Muscle layer of colon (tissue), 2 donors: ENCODE results near the gene METTL23.
A peak's percentile ranks its signal among the peaks of the same experiment; 100 is the strongest.

Experiments
- H3K27ac ChIP-seq: one replicate; pipeline ENCODE4 v1.7.0; 2013; ENCODE audit warnings: low read depth, mild to moderate bottlenecking, low read length, moderate library complexity
- H3K27me3 ChIP-seq, 2 donors: one replicate each; pipeline ENCODE4 v1.7.0; 2013; ENCODE audit warnings: low read length in 2 of 2, mild to moderate bottlenecking in 2 of 2; ENCODE audit not compliant: insufficient read depth in 2 of 2, control insufficient read depth in 1 of 2
- H3K36me3 ChIP-seq: one replicate; pipeline ENCODE4 v1.7.0; 2013; ENCODE audit warnings: mild to moderate bottlenecking, low read length; ENCODE audit not compliant: insufficient read depth
- H3K4me1 ChIP-seq: one replicate; pipeline ENCODE4 v1.7.0; 2013; ENCODE audit warnings: mild to moderate bottlenecking, low read length; ENCODE audit not compliant: insufficient read depth
- H3K4me3 ChIP-seq, 2 donors: one replicate each; pipeline ENCODE4 v1.7.0; 2013; ENCODE audit warnings: low read length in 2 of 2, low read depth in 1 of 2, mild to moderate bottlenecking in 1 of 2, moderate library complexity in 1 of 2
- H3K9ac ChIP-seq: one replicate; pipeline ENCODE4 v1.7.0; 2013; ENCODE audit warnings: low read length
- H3K9me3 ChIP-seq: one replicate; pipeline ENCODE4 v1.7.0; 2013; ENCODE audit warnings: mild to moderate bottlenecking, low read length
- donor health status: abdominal sarcoma.
- donor health status: Adenocarcinoma of cecum.

METTL23 gene

GRCh38 chr17:76726776-76727718 lies at the start of gene METTL23:
Gene METTL23 (plus strand): TSS chr17:76726839. CDS start chr17:76729711, 2,872 bp downstream.
- peak within 1 kb of the TSS; percentile 74 for H3K9ac ChIP-seq
- H3K4me1 ChIP-seq, result peaks cover 48% of the 10 kb centered on the region
- no peaks in the 10 kb centered on the region for H3K9me3 ChIP-seq
- H3K27me3 ChIP-seq, result no peaks in the 10 kb centered on the region
- peak within 1 kb of the TSS; percentile 68 to 99 for H3K4me3 ChIP-seq
- H3K27ac ChIP-seq, result peak within 1 kb of the TSS; percentile 98
- peaks cover 21% of the 10 kb centered on the region for H3K36me3 ChIP-seq

- Histone ChIP-seq H3K27me3 (no peaks in the 10 kb centered on the region), H3K9ac (no peak overlapping the region), H3K36me3 (peaks cover 17% of the 10 kb centered on the region), H3K27ac (no peak overlapping the region), H3K4me1 (peaks cover 22% of the 10 kb centered on the region), H3K4me3 (no peak overlapping the region), H3K9me3 (no peaks in the 10 kb centered on the region)
Observed at GRCh38 chr17:76677406-76677805, 49.2 kb upstream of the METTL23 start.

GRCh38 chr17:76678330-76678729 lies 48.3 kb upstream of the METTL23 start:
- Histone ChIP-seq H3K27me3 (no peaks in the 10 kb centered on the region), H3K27ac (no peak overlapping the region), H3K4me3 (no peak overlapping the region), H3K36me3 (peaks cover 22% of the 10 kb centered on the region), H3K9ac (no peak overlapping the region), H3K9me3 (no peaks in the 10 kb centered on the region), H3K4me1 (peaks cover 29% of the 10 kb centered on the region)

GRCh38 chr17:76679239-76679638 lies 47.4 kb upstream of the METTL23 start:
- H3K4me3 ChIP-seq, result no peak overlapping the region
- H3K27me3 ChIP-seq, result no peaks in the 10 kb centered on the region
- no peak overlapping the region for H3K9ac ChIP-seq
- peaks cover 38% of the 10 kb centered on the region for H3K4me1 ChIP-seq
- H3K36me3 ChIP-seq, result peaks cover 27% of the 10 kb centered on the region
- H3K27ac ChIP-seq, result no peak overlapping the region
- no peaks in the 10 kb centered on the region for H3K9me3 ChIP-seq

- no peaks in the 10 kb centered on the region for H3K9me3 ChIP-seq
- H3K4me3 ChIP-seq, result peak overlapping the region in 1 of 2 donors; percentile 10
- H3K4me1 ChIP-seq, result peaks cover 59% of the 10 kb centered on the region
- no peak overlapping the region for H3K9ac ChIP-seq
- H3K36me3 ChIP-seq, result peaks cover 29% of the 10 kb centered on the region
- H3K27me3 ChIP-seq, result no peaks in the 10 kb centered on the region
- peak overlapping the region; percentile 81 for H3K27ac ChIP-seq
Observed at GRCh38 chr17:76681222-76682137, 45.2 kb upstream of the METTL23 start.

GRCh38 chr17:76682296-76682695 lies 44.3 kb upstream of the METTL23 start:
- Histone ChIP-seq H3K27ac (peak overlapping the region; percentile 81), H3K9me3 (no peaks in the 10 kb centered on the region), H3K9ac (no peak overlapping the region), H3K27me3 (no peaks in the 10 kb centered on the region), H3K4me1 (peaks cover 67% of the 10 kb centered on the region), H3K4me3 (no peak overlapping the region), H3K36me3 (peaks cover 27% of the 10 kb centered on the region)

- Histone ChIP-seq H3K4me1 (peaks cover 76% of the 10 kb centered on the region), H3K9me3 (no peaks in the 10 kb centered on the region), H3K27ac (peak overlapping the region; percentile 81), H3K9ac (no peak overlapping the region), H3K27me3 (no peaks in the 10 kb centered on the region), H3K4me3 (no peak overlapping the region), H3K36me3 (peaks cover 18% of the 10 kb centered on the region)
Observed at GRCh38 chr17:76683011-76683755, 43.5 kb upstream of the METTL23 start.

- Histone ChIP-seq H3K36me3 (peaks cover 18% of the 10 kb centered on the region), H3K27me3 (no peaks in the 10 kb centered on the region), H3K4me3 (no peak overlapping the region), H3K27ac (peak overlapping the region; percentile 31), H3K9ac (no peak overlapping the region), H3K9me3 (no peaks in the 10 kb centered on the region), H3K4me1 (peaks cover 85% of the 10 kb centered on the region)
Observed at GRCh38 chr17:76683921-76684745, 42.5 kb upstream of the METTL23 start.

- H3K27me3 ChIP-seq, result no peaks in the 10 kb centered on the region
- H3K4me1 ChIP-seq, result peaks cover 91% of the 10 kb centered on the region
- H3K27ac ChIP-seq, result peak overlapping the region; percentile 74
- H3K9ac ChIP-seq, result no peak overlapping the region
- H3K4me3 ChIP-seq, result no peak overlapping the region
- H3K36me3 ChIP-seq, result peaks cover 18% of the 10 kb centered on the region
- no peaks in the 10 kb centered on the region for H3K9me3 ChIP-seq
Observed at GRCh38 chr17:76684756-76685155, 41.9 kb upstream of the METTL23 start.

- Histone ChIP-seq H3K9me3 (no peaks in the 10 kb centered on the region), H3K27me3 (no peaks in the 10 kb centered on the region), H3K4me3 (no peak overlapping the region), H3K36me3 (peaks cover 18% of the 10 kb centered on the region), H3K4me1 (peaks cover 91% of the 10 kb centered on the region), H3K27ac (peak overlapping the region; percentile 74), H3K9ac (no peak overlapping the region)
Observed at GRCh38 chr17:76685366-76685765, 41.3 kb upstream of the METTL23 start.
